ENCODE results near the gene FANCC.

FANCC gene

DNA sequence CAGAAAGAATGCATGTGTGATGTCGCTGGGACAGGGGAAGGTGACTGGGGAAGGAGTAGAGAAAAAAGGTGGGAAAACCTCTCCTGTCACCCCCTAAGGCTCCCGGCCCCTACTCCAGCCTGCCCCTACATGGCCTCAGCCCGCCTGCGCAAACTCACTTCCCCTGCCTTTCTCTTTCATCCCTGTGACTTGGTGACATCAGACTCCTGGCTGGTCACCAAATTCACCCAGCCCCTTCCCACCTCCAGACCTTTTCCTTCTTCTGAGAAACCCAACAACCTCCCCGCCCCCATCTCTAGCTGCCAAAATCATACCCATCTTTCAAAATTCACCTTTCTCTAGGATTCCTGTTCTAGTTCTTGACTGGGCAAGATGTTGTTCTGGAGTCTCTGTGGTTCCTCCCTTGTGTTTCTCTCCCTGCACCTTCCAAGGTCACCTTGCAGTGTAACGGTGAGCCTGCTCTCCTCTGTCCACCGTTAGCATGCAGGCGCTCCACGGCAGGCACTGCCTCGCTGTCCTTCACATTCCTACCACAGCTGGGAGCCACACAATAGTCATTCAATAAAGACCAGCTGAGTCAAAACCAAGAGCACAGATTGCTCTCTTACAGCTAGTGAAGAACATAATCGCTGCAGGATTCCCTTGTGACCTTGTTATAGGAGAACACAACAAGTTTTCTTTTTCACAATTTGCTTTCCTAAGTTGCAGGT lies 134.5 kb downstream of the FANCC start:
- no peak for DNase-seq

DNA sequence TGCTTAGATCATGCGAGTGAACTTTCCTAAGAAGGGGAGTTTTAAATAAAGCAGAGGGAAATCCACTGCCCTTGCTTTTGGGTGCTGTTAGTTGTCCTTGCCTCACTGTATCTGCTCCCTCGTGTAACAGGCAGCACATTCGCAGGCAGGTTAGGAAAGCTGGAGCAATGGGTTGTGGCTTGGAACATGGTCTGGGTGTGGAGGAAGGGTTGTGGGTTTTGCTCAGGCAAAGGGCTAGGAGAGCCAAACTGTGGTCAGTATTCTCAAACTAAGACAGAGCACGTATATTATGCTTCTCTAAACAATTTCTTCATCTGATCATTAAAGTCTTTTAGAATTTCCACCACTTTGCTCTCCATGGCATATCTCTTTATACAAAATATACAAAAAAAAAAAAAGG lies 135.7 kb downstream of the FANCC start:
- DNase-seq = no peak

DNA sequence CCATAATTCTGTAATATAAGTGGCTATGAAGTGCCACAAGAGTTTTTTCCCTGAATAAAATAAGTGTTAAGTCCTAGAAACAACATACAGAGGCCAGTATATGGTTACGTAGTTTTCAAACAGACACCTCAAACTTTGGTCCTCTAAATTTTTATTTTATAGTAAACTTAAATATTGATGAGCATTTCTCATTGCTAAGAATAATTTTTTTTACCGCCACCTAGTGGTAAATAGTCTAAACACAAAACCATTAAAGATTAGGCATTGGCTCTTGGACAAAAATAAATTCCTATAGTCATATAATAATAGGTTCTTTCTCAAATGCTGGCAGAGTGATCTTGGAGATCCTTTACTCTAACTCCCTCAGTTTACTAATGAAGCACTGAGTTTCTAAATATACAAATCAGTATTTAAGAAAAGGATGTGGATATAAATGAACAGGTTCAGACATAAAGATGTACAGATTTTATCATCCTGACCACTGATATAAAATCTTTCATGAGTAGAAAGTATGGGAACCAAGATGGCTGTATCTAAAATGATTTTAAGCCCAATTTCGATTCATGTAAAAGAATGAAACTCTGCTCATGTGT lies 136.2 kb downstream of the FANCC start:
- DNase-seq = peak; percentile 24

DNA sequence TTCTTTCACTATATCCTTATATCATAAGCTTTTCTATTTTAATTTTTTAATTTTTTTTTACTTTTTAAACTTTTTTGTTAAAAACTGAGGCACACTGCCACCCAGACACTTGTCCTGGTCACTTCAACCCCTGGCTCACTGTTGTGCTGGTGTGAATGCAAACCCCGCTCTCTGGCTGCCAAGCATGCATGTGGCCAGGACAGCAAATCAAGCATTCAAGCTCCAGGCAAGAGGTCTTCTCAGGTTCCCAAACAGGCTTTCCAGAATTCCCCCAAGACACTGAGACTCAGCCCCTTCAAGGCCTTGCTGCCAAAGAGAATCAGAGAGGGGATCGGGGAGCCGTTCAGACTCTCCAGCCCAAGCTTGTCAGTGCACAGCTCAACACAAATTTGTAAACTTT lies 139.9 kb downstream of the FANCC start:
- no peak for DNase-seq

DNA sequence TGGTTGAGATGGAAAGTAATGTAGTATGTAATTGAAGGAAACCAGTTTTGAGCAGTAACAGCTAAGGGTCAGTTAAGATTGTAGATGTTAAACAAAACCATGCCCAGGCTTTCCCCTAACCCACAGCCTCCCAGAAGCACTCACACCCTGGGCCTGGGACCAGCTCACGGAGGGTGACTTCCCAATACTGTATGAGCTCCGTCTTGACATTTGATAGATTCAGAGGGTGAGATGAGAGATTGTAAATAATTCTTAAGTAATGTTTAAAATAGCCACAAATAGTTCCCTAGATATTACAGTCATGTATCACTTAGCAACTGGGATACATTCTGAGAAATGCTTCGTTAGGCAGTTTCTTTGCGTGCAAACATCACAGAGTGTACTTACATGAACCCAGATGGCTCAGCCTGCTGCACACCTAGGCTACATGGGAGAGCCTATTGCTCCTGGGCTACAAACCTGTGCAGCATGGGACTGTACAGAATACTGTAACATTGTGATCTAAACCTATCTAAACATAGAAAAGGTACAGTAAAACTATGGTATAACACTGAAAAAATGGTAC lies 140.7 kb downstream of the FANCC start:
- DNase-seq = peak; percentile 31

DNA sequence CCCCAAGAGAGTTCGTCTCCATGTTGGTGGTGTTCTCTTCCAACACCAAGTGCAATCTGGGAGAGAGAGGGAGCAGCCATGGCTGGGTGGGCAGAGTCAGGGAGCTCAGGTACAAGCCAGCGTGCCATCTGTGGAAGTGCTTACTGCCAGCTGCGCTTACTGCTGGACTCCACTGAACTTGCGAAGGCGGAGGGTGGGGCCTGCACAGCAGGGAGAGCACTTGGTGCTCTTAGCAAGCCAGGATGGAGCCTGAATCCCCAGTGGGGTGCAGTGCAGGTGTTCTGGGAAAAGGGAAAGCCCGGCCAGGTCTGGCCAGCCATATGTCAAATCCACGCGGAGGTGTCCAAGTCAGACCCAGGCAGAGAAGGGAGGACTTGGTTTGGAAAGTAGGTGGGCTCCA lies 142.0 kb downstream of the FANCC start:
- DNase-seq = peak; percentile 98

DNA sequence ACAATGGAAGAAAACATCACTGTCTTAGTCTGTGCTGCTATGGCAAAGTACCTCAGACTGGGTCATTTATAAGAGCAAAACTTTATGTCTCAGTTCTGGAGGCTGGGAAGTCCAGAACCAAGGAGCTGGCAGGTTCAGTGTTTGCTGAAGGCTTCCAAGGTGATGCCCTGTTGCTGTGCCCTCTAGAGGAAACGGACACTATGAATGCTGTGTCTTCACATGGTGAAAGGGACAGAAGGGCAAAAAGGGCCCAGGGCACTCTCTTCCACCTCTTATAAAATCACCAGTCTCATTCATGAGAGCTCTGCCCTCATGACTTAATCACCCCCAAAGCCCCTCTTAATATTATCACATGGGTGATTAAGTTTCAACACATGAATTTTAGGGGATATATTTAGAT lies 143.5 kb downstream of the FANCC start:
- DNase-seq = peak; percentile 59

DNA sequence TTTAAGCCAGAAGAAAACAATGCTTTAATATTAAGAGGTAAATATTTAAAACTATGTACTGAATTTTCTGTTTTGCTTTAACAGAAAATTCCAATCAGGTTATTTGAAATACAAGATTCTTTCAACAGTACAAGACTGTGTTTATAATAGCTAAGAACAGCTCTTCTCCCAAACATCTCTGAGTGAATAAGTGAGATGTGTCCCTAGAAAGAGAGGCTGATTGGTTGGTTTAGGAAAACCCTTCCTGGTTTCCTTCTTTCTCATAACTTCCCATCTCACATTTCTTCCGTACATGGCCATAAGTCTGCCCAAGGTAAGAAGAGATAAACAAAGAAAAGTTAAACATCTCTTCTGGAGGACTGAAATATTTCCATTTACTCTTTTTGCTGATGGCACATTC lies 145.9 kb downstream of the FANCC start:
- DNase-seq = peak; percentile 43

DNA sequence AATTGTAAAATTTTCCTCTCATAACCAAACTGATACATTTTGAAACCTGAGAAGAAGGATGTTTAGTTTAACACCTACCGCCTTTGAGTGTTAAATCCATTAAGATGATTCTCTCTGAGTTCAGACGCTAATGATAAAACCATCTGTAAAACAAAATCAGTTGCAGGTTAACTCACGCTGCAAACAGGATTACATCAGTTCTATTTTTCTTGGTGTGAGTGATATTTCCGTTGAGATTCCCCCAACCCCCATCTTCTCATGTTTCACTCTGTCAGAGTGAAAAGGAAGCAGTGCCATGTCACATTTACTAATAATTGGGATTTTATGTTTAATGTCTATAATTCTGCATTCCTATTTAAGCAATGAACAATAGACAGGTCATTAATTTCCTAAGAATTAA lies 146.5 kb downstream of the FANCC start:
- DNase-seq = peak; percentile 86

DNA sequence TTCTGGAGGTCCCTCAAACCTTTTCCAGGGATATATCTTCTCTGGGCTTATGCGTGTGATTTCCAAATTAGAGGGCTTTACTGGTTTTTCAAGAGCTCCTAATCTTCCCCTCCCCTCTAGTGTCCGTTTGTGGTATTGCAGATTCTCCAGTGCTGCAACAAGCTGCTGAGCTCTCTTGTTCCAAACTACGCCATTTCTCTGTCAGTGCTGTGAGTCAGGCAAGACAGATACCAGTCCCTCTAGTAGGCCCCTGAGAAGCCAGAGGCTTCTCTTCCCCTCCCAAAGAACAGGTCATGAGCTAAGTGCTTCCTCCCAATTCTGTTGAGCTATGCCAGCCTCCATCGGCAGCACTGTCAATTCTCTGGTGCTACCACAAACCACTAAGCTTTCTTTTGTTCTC lies 149.5 kb downstream of the FANCC start:
- peak; percentile 76 for DNase-seq

DNA sequence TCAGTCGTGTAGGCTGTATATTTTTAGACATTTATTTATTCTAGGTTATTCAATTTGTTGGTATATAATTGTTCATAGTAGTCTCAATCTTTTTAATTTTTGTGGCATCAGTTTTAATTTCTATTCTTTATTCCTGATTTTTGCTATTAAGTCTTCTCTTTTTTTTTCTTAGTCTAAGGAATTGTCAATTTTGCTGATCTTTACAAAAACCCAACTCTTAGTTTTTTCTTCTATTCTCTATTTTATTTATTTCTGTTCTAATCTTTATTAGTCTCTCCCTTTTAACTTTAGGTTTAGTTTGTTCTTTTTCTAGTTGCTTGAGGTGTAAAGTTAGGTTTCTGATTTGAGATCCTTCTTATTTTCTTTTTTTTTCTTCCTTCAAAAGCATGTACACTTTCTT lies 152.5 kb downstream of the FANCC start:
- DNase-seq = no peak

DNA sequence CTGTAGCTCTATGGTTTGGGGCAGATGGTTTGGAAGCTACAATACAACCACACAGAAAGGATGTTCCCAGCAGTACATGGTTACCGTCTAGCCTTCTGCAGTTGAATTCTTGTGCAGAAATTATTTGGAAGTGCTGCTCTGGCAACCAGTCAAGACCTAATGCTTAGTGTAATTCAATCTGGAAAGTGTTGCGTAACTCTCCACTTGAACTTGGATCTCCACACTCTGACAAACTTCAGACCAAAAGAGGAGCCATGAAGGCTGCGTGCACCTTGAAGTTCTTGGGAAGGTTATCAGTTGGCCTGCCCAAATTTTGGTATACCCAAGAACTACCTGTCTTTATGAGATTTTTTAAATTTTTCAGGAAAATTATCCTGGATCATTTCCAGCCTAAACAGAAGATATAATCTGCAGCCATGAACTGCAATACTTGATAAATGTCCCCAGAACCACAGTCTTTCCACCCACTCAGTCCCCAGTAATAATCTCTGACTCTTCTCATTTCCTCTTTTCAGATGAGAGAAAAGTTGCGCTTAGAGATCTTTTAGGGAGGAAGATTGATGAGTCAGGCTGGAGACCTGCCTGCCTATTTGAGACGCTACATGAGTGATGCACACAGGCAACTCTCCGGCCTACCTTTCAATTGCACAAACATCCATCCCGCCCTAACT lies 159.9 kb downstream of the FANCC start:
- DNase-seq = peak; percentile 48

DNA sequence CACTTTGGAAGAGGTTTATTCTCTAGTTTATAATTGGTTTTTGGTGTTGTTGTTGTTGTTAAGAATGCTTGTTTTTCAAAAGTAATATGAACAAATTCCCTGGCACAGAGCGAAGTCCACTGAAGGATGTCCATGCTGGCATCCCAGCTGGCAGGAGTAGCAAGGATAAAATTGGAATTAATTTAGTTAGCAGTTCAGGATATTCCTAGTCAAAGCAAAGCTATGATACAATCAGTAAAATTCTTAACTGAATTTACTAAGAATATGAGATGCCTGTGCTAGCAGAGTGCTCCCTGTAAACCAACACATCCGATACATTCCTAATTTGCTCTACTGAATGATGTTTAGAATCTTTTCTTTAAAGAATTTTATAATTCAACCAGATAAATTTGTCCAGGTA lies 161.4 kb downstream of the FANCC start:
- no peak for DNase-seq

DNA sequence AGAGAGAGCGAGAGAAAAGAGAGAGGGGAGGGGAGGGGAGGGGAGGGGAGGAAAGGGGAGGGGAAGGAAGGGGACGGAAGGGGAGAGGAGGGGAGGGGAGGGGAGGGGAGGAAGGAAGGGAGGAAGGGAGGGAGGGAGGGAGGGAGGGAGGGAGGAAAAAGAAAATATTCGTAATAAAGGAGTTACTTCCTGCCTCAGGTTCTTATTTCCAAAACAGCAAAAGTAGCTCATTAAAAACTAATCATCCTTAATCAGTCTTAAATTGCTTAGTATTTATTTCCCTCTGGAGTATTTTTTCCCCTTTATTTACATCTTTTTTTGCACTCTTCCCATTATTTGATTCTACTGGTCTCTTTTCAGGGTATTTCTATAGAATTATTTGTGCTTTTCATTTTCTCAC lies 162.3 kb downstream of the FANCC start:
- DNase-seq = no peak

DNA sequence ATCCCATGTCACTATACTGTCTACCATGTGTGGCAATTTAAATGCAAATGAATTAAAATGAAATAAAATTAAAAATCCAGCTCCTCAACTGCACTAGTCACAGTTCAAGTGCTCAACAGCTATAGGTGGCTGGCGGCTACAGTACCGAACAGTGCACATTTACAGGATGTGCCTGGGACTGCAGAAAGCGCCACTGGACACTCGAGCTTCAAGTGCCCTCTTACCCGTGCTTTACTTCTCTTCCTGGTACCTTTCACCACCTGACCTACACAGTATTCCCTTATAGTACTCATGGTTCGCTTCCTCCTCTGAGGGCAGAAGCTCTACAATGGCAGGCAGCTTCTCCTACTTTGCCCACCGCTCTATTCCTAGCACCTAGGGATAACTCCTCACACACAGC lies 166.6 kb downstream of the FANCC start:
- no peak for DNase-seq

DNA sequence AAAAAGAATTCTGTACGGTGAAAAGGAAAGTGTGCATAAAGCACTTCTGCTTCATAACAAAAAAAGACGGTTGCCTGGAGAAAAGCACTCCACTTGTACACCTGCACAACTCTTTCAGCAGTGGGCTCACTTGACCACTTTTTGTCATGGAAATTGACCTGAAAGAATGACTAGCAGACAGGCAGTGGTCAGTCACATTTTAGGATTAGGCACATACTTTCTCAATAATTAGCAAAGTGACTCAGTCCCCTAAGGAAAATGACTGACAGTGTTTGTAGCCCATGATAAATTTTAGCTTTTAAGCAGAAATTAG lies 169.3 kb downstream of the FANCC start:
- no peak for DNase-seq

DNA sequence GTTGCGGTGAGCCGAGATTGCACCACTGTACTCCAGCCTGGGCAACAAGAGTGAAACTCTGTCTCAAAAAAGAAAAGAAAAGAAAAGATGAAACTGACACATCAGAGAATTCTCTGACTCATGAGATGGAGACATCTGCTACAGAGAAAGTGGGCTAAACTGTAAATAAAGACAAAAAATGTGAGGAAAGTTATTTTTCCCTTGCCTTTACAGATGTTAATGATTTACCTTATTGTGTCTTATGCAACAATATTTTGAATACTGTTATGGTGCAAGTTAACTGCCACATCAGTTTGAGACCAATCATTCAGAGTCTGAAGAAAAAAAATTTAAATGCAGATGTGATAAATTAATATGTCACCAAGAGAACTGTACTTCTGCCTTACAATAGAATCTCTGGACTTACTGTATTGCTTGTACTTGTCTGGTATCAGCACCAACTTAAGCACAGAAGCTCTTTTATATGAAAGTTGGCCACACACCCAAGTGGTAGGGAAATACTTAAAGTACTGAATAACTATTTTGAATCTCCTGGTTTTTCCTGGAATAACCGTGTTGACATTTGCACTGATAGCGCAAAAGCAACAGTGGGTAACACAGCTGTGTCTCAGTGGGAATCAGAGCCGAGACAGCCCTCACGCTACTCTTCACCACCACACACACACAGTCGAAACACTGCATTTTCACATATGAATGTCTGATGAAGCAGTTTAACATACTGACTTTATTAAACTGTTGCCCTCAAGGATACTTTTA lies 169.9 kb downstream of the FANCC start:
- DNase-seq = no peak

DNA sequence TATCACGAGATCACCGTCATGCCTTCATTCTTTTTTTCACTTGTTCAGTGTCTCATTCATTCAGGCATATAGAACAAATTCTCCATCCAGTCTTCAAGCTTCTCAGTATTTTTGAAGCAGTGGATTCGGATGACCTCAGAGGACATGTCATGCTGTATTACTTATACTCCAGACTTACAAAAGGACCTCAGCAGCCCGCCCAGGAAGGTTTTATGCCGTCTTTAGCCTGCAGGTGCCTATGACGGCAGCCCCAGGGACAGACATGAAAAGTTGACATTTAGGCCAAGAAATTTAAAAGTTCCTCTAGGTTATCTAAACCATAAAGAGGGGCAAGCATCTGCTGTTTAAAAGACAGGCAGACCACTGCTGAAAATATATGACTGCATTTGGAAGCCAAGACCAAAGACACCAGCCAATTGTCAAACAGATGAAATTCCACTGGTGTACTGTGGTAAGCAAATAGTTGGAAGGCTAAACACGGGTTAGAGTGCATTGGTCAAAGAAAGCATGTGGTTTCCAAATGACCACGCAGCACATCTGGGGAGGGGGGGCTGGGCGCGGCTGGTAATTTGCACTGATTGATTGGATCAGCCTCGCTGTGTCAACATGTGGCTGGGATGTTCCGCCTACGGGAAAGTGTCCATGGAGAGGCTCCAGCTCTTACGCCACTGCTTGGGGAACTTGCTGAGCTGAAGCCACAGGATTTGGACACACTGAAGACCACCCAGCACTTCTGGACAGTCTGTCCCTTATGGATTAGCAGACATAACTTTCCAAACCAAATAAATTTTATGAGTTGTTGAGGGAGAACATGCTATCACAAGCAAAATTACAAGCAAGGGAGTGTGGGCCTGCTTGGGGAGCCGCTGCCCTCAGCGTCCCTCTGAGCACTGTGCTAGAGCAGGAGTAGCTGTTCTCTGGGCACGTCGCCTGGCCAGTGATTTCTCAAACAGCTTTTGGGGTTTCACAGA lies 173.6 kb downstream of the FANCC start:
- no peak for DNase-seq

DNA sequence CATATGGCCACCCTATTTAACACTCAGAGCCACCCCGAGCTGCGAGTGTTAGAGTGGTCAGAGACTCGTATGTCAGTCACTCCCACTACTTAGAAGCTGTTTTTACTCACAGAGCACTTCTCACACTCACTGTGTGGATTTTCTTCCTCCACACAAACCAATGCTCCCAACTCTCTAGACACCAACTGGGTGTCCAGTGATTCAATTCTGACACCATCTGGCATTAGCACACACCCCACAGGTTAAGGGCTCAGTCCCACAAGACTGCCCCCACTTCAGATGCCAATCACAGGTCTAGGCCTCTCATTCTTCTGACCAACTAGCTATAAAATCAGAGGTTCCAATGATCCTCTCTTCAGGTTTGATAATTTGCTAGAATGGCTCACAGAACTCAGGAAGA lies 174.8 kb downstream of the FANCC start:
- no peak for DNase-seq

DNA sequence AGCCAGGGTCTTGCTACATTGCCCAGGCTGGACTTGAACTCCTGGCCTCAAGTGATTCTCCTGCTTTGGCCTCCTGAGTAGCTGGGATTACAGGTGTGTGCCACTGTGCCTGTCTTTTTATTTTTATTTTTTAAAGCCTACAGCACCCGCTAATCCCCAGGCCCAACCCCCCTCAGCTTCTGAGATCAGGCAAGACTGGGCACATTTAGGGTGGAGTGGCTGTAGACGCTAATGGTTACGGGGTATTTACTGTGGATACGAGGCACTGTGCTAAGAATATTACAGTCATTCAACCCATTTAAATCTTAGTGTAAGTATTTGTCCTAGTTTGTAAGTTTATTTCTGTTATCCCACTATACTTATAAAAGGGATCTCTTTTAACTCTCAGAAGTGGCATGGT lies 175.2 kb downstream of the FANCC start:
- no peak for DNase-seq

DNA sequence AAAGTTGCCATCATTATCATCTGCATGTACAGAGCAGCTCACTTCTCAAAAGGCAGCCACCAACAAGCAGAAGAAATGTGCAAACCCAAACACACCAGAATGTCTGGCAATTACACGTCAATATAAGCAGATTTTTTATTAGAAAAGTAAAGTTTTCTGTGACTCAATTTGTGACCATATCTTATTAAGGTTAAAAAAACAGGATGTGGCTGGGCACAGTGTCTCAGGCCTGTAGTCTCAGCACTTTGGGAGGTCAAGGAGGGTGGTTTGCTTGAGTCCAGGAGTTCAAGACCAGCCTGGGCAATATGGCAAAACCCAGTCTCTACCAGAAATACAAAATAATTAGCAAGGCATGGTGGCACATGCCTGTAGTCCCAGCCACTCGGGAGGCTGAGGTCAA lies 176.7 kb downstream of the FANCC start:
- DNase-seq = no peak

DNA sequence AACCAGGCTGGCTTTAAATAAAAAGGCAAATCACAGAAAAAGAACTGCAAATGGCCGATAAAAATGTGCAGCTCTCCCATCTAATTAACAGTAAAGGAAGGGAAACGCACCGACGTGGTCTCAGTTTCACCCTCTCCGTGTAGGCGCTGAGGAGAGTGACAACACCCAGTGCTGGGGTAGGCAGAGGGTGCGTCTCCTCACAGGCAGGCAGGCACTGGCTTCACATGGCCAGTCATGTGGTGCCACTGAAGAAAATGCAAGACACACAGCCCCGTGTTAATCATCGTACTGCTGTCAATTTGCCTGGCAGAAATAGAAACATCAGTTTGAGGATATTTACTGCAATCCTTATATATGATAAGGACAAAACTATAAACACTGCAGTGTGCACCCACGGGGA lies 178.4 kb downstream of the FANCC start:
- DNase-seq = no peak
